NCI-H2107 treated with DMSO at 0.1 percent for 48 hours (cell line): ENCODE results near the gene SMIM14.
"Not testable (repeated sequence)": the region's sequence is repeated elsewhere in the genome, so short reads cannot be mapped to it uniquely, and the experiment has no call there.

Experiments used
- DNase-seq: peaks from one replicate; lab custom pipeline; 2025; ENCODE audit not compliant: unreplicated experiment; lab: John Stamatoyannopoulos, UW

Gene SMIM14

GRCh38 chr4:39539089-39539611 lies 99.5 kb downstream of the SMIM14 start:
- no peak for DNase-seq

GRCh38 chr4:39533541-39533940 lies 105.1 kb downstream of the SMIM14 start:
- DNase-seq, result no peak

- not testable (repeated sequence) for DNase-seq
These were observed 106.4 kb downstream of the SMIM14 start for GRCh38 chr4:39532237-39532636.

- DNase-seq, result no peak
These were observed 108.0 kb downstream of the SMIM14 start for GRCh38 chr4:39530682-39531081.

- DNase-seq, result no peak
These were observed 109.1 kb downstream of the SMIM14 start for GRCh38 chr4:39529534-39529933.

GRCh38 chr4:39528061-39528465 lies 110.6 kb downstream of the SMIM14 start:
- DNase-seq, result no peak

GRCh38 chr4:39527296-39528060 lies 111.2 kb downstream of the SMIM14 start, which contains the start of gene UGDH:
TSS of gene UGDH (minus strand) at chr4:39527439. CDS start at chr4:39521512, 5,927 bp downstream.
- peak; percentile 72 for DNase-seq

GRCh38 chr4:39526765-39527295 lies 111.8 kb downstream of the SMIM14 start:
- DNase-seq, result no peak

- no peak for DNase-seq
These were observed 112.6 kb downstream of the SMIM14 start for GRCh38 chr4:39525822-39526690.

GRCh38 chr4:39524161-39524957 lies 114.3 kb downstream of the SMIM14 start:
- DNase-seq, result no peak

- DNase-seq, result no peak
These were observed 116.6 kb downstream of the SMIM14 start for GRCh38 chr4:39522068-39522467.

- no peak for DNase-seq
These were observed 117.3 kb downstream of the SMIM14 start for GRCh38 chr4:39521253-39521919.

GRCh38 chr4:39518484-39518883 lies 120.2 kb downstream of the SMIM14 start:
- no peak for DNase-seq

- no peak for DNase-seq
These were observed 122.2 kb downstream of the SMIM14 start for GRCh38 chr4:39516407-39516966.

GRCh38 chr4:39515669-39516401 lies 122.8 kb downstream of the SMIM14 start:
- DNase-seq, result not testable (repeated sequence)

- no peak for DNase-seq
These were observed 123.7 kb downstream of the SMIM14 start for GRCh38 chr4:39514888-39515401.

GRCh38 chr4:39514266-39514665 lies 124.4 kb downstream of the SMIM14 start:
- not testable (repeated sequence) for DNase-seq

GRCh38 chr4:39510348-39510929 lies 128.2 kb downstream of the SMIM14 start:
- DNase-seq, result no peak
